NCI-H146 treated with DMSO at 0.1 percent for 48 hours (cell line): Measurements from ENCODE around the gene SURF4.
"Not testable (repeated sequence)": the region's sequence is repeated elsewhere in the genome, so short reads cannot be mapped to it uniquely, and the experiment has no call there.

Experiments
- DNase-seq: peaks from one replicate; lab custom pipeline; 2025; ENCODE audit not compliant: unreplicated experiment; lab: John Stamatoyannopoulos, UW

SURF4 gene

GRCh38 chr9:133335924-133336811 lies 39.7 kb downstream of the SURF4 start, which contains the start of gene SURF6:
SURF6 (minus strand) TSS chr9:133336188; CDS start chr9:133336132, 56 bp downstream.
- peak; percentile 67 for DNase-seq

GRCh38 chr9:133334888-133335287 lies 41.0 kb downstream of the SURF4 start:
- DNase-seq = not testable (repeated sequence)

GRCh38 chr9:133334161-133334560 lies 41.7 kb downstream of the SURF4 start:
- no peak for DNase-seq

- DNase-seq = no peak
Measured at GRCh38 chr9:133333566-133333965, 42.3 kb downstream of the SURF4 start.

GRCh38 chr9:133333011-133333410 lies 42.8 kb downstream of the SURF4 start:
- no peak for DNase-seq

GRCh38 chr9:133332381-133332730 lies 43.5 kb downstream of the SURF4 start:
- DNase-seq = no peak

GRCh38 chr9:133331641-133332380 lies 44.0 kb downstream of the SURF4 start:
- DNase-seq = no peak

- DNase-seq = no peak
Measured at GRCh38 chr9:133331221-133331620, 44.6 kb downstream of the SURF4 start.

- not testable (repeated sequence) for DNase-seq
Measured at GRCh38 chr9:133329306-133330156, 46.3 kb downstream of the SURF4 start.

- DNase-seq = no peak
Measured at GRCh38 chr9:133327834-133328484, 47.9 kb downstream of the SURF4 start.

- DNase-seq = not testable (repeated sequence)
Measured at GRCh38 chr9:133327021-133327420, 48.8 kb downstream of the SURF4 start.

- no peak for DNase-seq
Measured at GRCh38 chr9:133323991-133324703, 51.7 kb downstream of the SURF4 start.

GRCh38 chr9:133323211-133323610 lies 52.6 kb downstream of the SURF4 start:
- no peak for DNase-seq

- no peak for DNase-seq
Measured at GRCh38 chr9:133322701-133323100, 53.2 kb downstream of the SURF4 start.

- no peak for DNase-seq
Measured at GRCh38 chr9:133321411-133321935, 54.4 kb downstream of the SURF4 start.

GRCh38 chr9:133320421-133320881 lies 55.4 kb downstream of the SURF4 start:
- no peak for DNase-seq

- not testable (repeated sequence) for DNase-seq
Measured at GRCh38 chr9:133317551-133317950, 58.3 kb downstream of the SURF4 start.

GRCh38 chr9:133315997-133316396 lies 59.9 kb downstream of the SURF4 start:
- no peak for DNase-seq
